ENCODE measurements around the gene TASP1.

Gene TASP1

GRCh38 chr20:13353261-13353945 is 285.3 kb downstream of the TASP1 start:
- no peak overlapping the region for H3K4me3 ChIP-seq (ENCODE audit: low read length)
- TF ChIP-seq CTCF (IDR thresholded peaks at IDR 0.05; ENCODE audit: insufficient read depth, low read depth, low read length, missing control alignments), result no peak
- DNase-seq (ENCODE audit: low read depth), result peak; percentile 97

GRCh38 chr20:13349235-13349604 is 289.5 kb downstream of the TASP1 start:
- no peak for DNase-seq (ENCODE audit: low read depth)
- no peak for TF ChIP-seq CTCF (IDR thresholded peaks at IDR 0.05; ENCODE audit: insufficient read depth, low read depth, low read length, missing control alignments)

GRCh38 chr20:13348311-13349234 is 290.2 kb downstream of the TASP1 start:
- no peak for TF ChIP-seq CTCF (IDR thresholded peaks at IDR 0.05; ENCODE audit: insufficient read depth, low read depth, low read length, missing control alignments)
- H3K4me3 ChIP-seq (ENCODE audit: low read length), result no peak overlapping the region
- no peak for DNase-seq (ENCODE audit: low read depth)

More at GRCh38 chr20:13349235-13349604, 289.5 kb downstream of the TASP1 start:
- H3K4me3 ChIP-seq (ENCODE audit: low read length), result no peak overlapping the region

- no peak overlapping the region for H3K4me3 ChIP-seq (ENCODE audit: low read length)
- no peak for DNase-seq (ENCODE audit: low read depth)
- TF ChIP-seq CTCF (IDR thresholded peaks at IDR 0.05; ENCODE audit: insufficient read depth, low read depth, low read length, missing control alignments), result no peak
Measured at GRCh38 chr20:13344671-13345070, 294.1 kb downstream of the TASP1 start.

GRCh38 chr20:13342469-13343242 is 296.1 kb downstream of the TASP1 start:
- peak; percentile 18 for DNase-seq (ENCODE audit: low read depth)
- H3K4me3 ChIP-seq (ENCODE audit: low read length), result no peak overlapping the region
- no peak for TF ChIP-seq CTCF (IDR thresholded peaks at IDR 0.05; ENCODE audit: insufficient read depth, low read depth, low read length, missing control alignments)

GRCh38 chr20:13341737-13342393 is 296.9 kb downstream of the TASP1 start:
- no peak for DNase-seq (ENCODE audit: low read depth)
- TF ChIP-seq CTCF (IDR thresholded peaks at IDR 0.05; ENCODE audit: insufficient read depth, low read depth, low read length, missing control alignments), result no peak
- H3K4me3 ChIP-seq (ENCODE audit: low read length), result no peak overlapping the region

All from epithelial cell of esophagus (primary cell).